CD4-positive, alpha-beta T cell (primary cell): Measurements from ENCODE around the gene TMEM181. TPM values are rescaled to one million over a fixed set of nuclear protein-coding genes. Genes with fewer than 3 reads are reported as not detected.

ENCODE experiments used
- ATAC-seq: fragments of 200-7000 bp; cut with Tn5 transposase; one replicate; pipeline ENCODE4 v1.10.0; 2022; ENCODE audit warnings: mild to moderate bottlenecking; ENCODE audit not compliant: poor library complexity
- CTCF ChIA-PET: fragments of 350-600 bp; sonication (Branson Sonifier 250); formaldehyde crosslinking; loops from one replicate; lab custom pipeline; 2021; ENCODE audit warnings: antibody characterized with exemption, inconsistent platforms; lab: Charles Lee
- POLR2A ChIA-PET: fragments of 350-600 bp; sonication (Branson Sonifier 250); formaldehyde crosslinking; loops from one replicate; lab custom pipeline; 2021; ENCODE audit warnings: antibody characterized with exemption, inconsistent platforms; lab: Charles Lee
- DNase-seq, 14 experiments: peaks; one replicate each; pipeline ENCODE4 v3.0.0-alpha.2; 2013 to 2020; ENCODE audit warnings: mixed read lengths in 2 of 14
- H3K27ac ChIP-seq, 2 donors: one replicate each; pipeline versions ENCODE4 v1.5.1 to v1.7.0; 2013; ENCODE audit warnings: low read length in 2 of 2, low read depth in 1 of 2, mild to moderate bottlenecking in 1 of 2
- H3K27me3 ChIP-seq, 2 experiments: 1 replicate in 1 of 2; 2 replicates in 1 of 2; pipeline versions ENCODE4 v1.6.1 to v1.7.0; 2013; ENCODE audit warnings: low read length in 2 of 2, control low read depth in 1 of 2, mild to moderate bottlenecking in 1 of 2, moderate library complexity in 1 of 2; ENCODE audit not compliant: insufficient read depth in 2 of 2, control insufficient read depth in 1 of 2
- H3K36me3 ChIP-seq: one replicate; pipeline ENCODE4 v1.6.1; 2013; ENCODE audit warnings: low read length, control low read depth; ENCODE audit not compliant: insufficient read depth
- H3K4me1 ChIP-seq: one replicate; pipeline ENCODE4 v1.6.1; 2013; ENCODE audit warnings: low read length, control low read depth; ENCODE audit not compliant: insufficient read depth
- H3K4me3 ChIP-seq: one replicate; pipeline ENCODE4 v1.5.1; 2013; ENCODE audit warnings: mild to moderate bottlenecking, low read length, moderate library complexity
- H3K9me3 ChIP-seq, 2 experiments: 1 replicate in 1 of 2; 2 replicates in 1 of 2; pipeline versions ENCODE4 v1.6.1 to v1.7.0; 2013; ENCODE audit warnings: low read length in 2 of 2, mild to moderate bottlenecking in 2 of 2, control low read depth in 1 of 2, moderate library complexity in 1 of 2; ENCODE audit not compliant: control insufficient read depth in 1 of 2, insufficient read depth in 1 of 2
- H3K27ac Mint-ChIP-seq: one replicate; pipeline ENCODE4 v1.8.0; 2020; ENCODE audit warnings: mixed read lengths
- H3K27me3 Mint-ChIP-seq: one replicate; pipeline ENCODE4 v1.8.0; 2021; ENCODE audit warnings: mixed read lengths
- H3K36me3 Mint-ChIP-seq: one replicate; pipeline ENCODE4 v1.8.0; 2021; ENCODE audit warnings: low read depth, mixed read lengths
- H3K4me1 Mint-ChIP-seq: one replicate; pipeline ENCODE4 v1.8.0; 2021; ENCODE audit warnings: low read depth, mixed read lengths
- H3K4me3 Mint-ChIP-seq: one replicate; pipeline ENCODE4 v1.8.0; 2020; ENCODE audit warnings: mild to moderate bottlenecking, mixed read lengths
- H3K9me3 Mint-ChIP-seq: one replicate; pipeline ENCODE4 v1.8.0; 2020; ENCODE audit warnings: mixed read lengths
- CTCF ChIP-seq: fragments of 200-600 bp; IDR thresholded peaks from one replicate; pipeline ENCODE4 v1.8.0; 2022; ENCODE audit warnings: antibody characterized with exemption, mild to moderate bottlenecking
- intact Hi-C, 2 experiments: fragments of 100-400 bp; cut with DNase I in 1 of 2; cut with micrococcal nuclease in 1 of 2; formaldehyde crosslinking; loops; one replicate each; pipeline versions ENCODE4 v1.15.1 to v1.9.0; 2023 to 2025; cut with DNase I, micrococcal nuclease
- total RNA-seq, 174 experiments: library from RNA in 2 of 174; stranded (reverse) in 2 of 174; gene quantifications; one replicate each; pipeline ENCODE4 v1.2.3 and lab custom pipeline; 2021 to 2026

The TMEM181 gene
- total RNA-seq, 2 experiments from 2014 or later: 10.2 to 10.9 TPM

- intact Hi-C loops: no loop called here
- ChIA-PET CTCF (no interaction called here), POLR2A (no interaction called here)
- Mint-ChIP-seq H3K27ac (peak overlapping the region; percentile 69), H3K36me3 (peaks cover 47% of the 10 kb centered on the region), H3K27me3 (no peaks in the 10 kb centered on the region), H3K9me3 (no peaks in the 10 kb centered on the region), H3K4me1 (peaks cover 66% of the 10 kb centered on the region), H3K4me3 (no peak overlapping the region)
- Histone ChIP-seq H3K27ac (no peak overlapping the region), H3K4me3 (no peak overlapping the region), H3K9me3 (no peaks in the 10 kb centered on the region), H3K4me1 (peaks cover 66% of the 10 kb centered on the region), H3K27me3 (no peaks in the 10 kb centered on the region), H3K36me3 (peaks cover 40% of the 10 kb centered on the region)
- TF ChIP-seq CTCF: no peak
- DNase-seq: peak in 1 of 14 experiments; percentile 20
- no peak for ATAC-seq
Observed at GRCh38 chr6:158571826-158572652, 12.1 kb downstream of the TMEM181 start.

- ATAC-seq (no peak), DNase-seq (no peak)
- H3K27me3 Mint-ChIP-seq: no peaks in the 10 kb centered on the region
- H3K36me3 ChIP-seq: peaks cover 45% of the 10 kb centered on the region
- ChIA-PET CTCF (no interaction called here), POLR2A (no interaction called here)
- TF ChIP-seq CTCF: no peak
- peaks cover 55% of the 10 kb centered on the region for H3K36me3 Mint-ChIP-seq
- no peak overlapping the region for H3K4me3 ChIP-seq
- H3K27ac ChIP-seq: no peak overlapping the region
- no peaks in the 10 kb centered on the region for H3K9me3 ChIP-seq
- H3K9me3 Mint-ChIP-seq: no peaks in the 10 kb centered on the region
- intact Hi-C loops: no loop called here
- peaks cover 58% of the 10 kb centered on the region for H3K4me1 ChIP-seq
- H3K4me1 Mint-ChIP-seq: peaks cover 62% of the 10 kb centered on the region
- no peaks in the 10 kb centered on the region for H3K27me3 ChIP-seq
- peak overlapping the region; percentile 34 for H3K4me3 Mint-ChIP-seq
- peak overlapping the region; percentile 47 for H3K27ac Mint-ChIP-seq
Observed at GRCh38 chr6:158572653-158573541, 13.0 kb downstream of the TMEM181 start.

- no peak for TF ChIP-seq CTCF
- Histone ChIP-seq H3K9me3 (no peaks in the 10 kb centered on the region), H3K27ac (no peak overlapping the region), H3K4me1 (peaks cover 51% of the 10 kb centered on the region), H3K36me3 (peaks cover 51% of the 10 kb centered on the region), H3K27me3 (no peaks in the 10 kb centered on the region), H3K4me3 (no peak overlapping the region)
- ATAC-seq (no peak), DNase-seq (no peak)
- Mint-ChIP-seq H3K36me3 (peaks cover 62% of the 10 kb centered on the region), H3K4me1 (peaks cover 56% of the 10 kb centered on the region), H3K27ac (no peak overlapping the region), H3K4me3 (peak overlapping the region; percentile 34), H3K9me3 (no peaks in the 10 kb centered on the region), H3K27me3 (no peaks in the 10 kb centered on the region)
- intact Hi-C loops: no loop called here
- ChIA-PET CTCF (interaction anchor here (1.6 kb wide), 1 partner anchor 353 kb away, joined by 3 read pairs; no protein-coding TSS in a partner anchor), POLR2A (no interaction called here)
Observed at GRCh38 chr6:158573542-158573931, 13.6 kb downstream of the TMEM181 start.
